ENCODE data around the gene USP20.

USP20 gene

GRCh38 chr9:129902740-129903134, 67.5 kb downstream of the USP20 start (continued):
- TF ChIP-seq ZNF133 (tag by site-specific recombination; IDR thresholded peaks at IDR 0.05): no peak

- Histone ChIP-seq H3K4me3 (ENCODE audit: low read depth, low read length) (no peak overlapping the region), H3K9me3 (ENCODE audit: control insufficient read depth, insufficient read depth, low read depth, low read length) (no peaks in the 10 kb centered on the region), H3K4me1 (ENCODE audit: control insufficient read depth, insufficient read depth, low read length) (no peaks in the 10 kb centered on the region), H3K36me3 (ENCODE audit: control insufficient read depth in 2 of 2, insufficient read depth in 1 of 2, low read length in 2 of 2) (peaks cover 3 to 44% of the 10 kb centered on the region in 2 experiments; a peak in 2 of 3 replicates), H3K27ac (ENCODE audit: extremely low read depth, low read depth, low read length) (no peak overlapping the region)
- ChIA-PET CTCF (interaction anchor here (0.6 to 0.7 kb wide), 2 partner anchors 95 to 1648 kb away, joined by 3 to 4 read pairs; no protein-coding TSS in a partner anchor), POLR2A (no interaction called here)
- no peak for TF ChIP-seq ZNF768 (tag by site-specific recombination; IDR thresholded peaks at IDR 0.05)
- peak; percentile 73 for TF ChIP-seq ZNF664 (tag by site-specific recombination; IDR thresholded peaks at IDR 0.05)
Observed at GRCh38 chr9:129904734-129905133, 69.5 kb downstream of the USP20 start.

DNA sequence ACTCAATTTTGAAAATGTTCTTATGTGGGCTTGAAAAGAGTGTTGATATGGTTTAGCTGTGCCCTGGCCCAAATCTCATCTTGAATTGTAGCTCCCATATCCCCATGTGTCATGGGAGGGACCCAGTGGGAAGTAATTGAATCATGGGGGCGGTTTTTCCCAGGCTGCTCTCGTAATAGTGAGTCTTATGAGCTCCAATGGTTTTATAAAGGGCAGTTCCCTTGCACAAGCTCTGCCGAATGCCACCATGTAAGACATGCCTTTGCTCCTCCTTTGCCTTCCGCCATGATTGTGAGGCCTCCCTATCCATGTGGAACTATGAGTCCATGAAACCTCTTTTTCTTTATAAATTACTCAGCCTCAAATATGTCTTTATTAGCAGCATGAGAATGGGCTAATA, 71.0 kb downstream of the USP20 start:
- Histone ChIP-seq H3K9me3 (ENCODE audit: control insufficient read depth, insufficient read depth, low read depth, low read length) (no peaks in the 10 kb centered on the region), H3K27ac (ENCODE audit: extremely low read depth, low read depth, low read length) (no peak overlapping the region), H3K36me3 (ENCODE audit: control insufficient read depth in 2 of 2, insufficient read depth in 1 of 2, low read length in 2 of 2) (peaks cover 3 to 34% of the 10 kb centered on the region in 2 experiments; a peak in 2 of 3 replicates), H3K4me3 (ENCODE audit: low read depth, low read length) (no peak overlapping the region), H3K4me1 (ENCODE audit: control insufficient read depth, insufficient read depth, low read length) (no peaks in the 10 kb centered on the region)
- no peak for TF ChIP-seq PBX3 (CRISPR knock-in tag; IDR thresholded peaks at IDR 0.05)
- no peak for TF ChIP-seq HOXA7 (CRISPR knock-in tag; IDR thresholded peaks at IDR 0.05; ENCODE audit: borderline replicate concordance)
- TF ChIP-seq ZBTB48 (tag by site-specific recombination; IDR thresholded peaks at IDR 0.05): no peak
- TF ChIP-seq ZXDB (tag by site-specific recombination; IDR thresholded peaks at IDR 0.05): no peak
- no peak for TF ChIP-seq SETDB1 (IDR thresholded peaks at IDR 0.05; ENCODE audit: insufficient read length, low read length)
- no peak for TF ChIP-seq ZNF701 (tag by site-specific recombination; IDR thresholded peaks at IDR 0.05)
- TF ChIP-seq ZNF76 (tag by site-specific recombination; IDR thresholded peaks at IDR 0.05; ENCODE audit: borderline replicate concordance, low read depth): no peak
- CTCF ChIA-PET: interaction anchor here (1.0 kb wide), 1 partner anchor 180 kb away, joined by 4 read pairs; no protein-coding TSS in a partner anchor
- POLR2A ChIA-PET: no interaction called here

DNA sequence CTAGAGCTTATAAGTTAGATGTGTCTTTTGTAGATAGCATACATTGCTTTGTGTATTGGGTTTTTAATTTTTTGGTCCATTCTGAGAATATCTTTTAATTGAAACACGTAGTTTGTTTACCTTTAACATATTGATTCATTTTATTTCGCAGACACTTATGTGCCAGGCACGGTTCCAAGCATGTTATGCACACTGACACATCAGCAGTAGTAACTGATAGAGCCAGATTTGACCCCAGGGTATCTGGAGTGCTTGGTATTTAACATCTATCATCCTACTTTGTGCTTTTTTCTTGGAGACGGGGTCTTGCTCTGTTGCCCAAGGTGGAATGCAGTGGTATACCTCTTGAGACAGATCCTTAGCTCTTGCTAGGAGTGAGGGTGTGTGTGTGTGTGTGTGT, 71.9 kb downstream of the USP20 start:
- TF ChIP-seq ZNF623 (tag by site-specific recombination; IDR thresholded peaks at IDR 0.05): no peak
- no peak for TF ChIP-seq ZNF645 (tag by site-specific recombination; IDR thresholded peaks at IDR 0.05)
- TF ChIP-seq ZNF114 (tag by site-specific recombination; IDR thresholded peaks at IDR 0.05): no peak
- no peak for TF ChIP-seq ZNF777 (tag by site-specific recombination; IDR thresholded peaks at IDR 0.05; ENCODE audit: borderline replicate concordance)
- TF ChIP-seq KLF8 (tag by site-specific recombination; IDR thresholded peaks at IDR 0.05): no peak
- TF ChIP-seq KLF16 (tag by site-specific recombination; IDR thresholded peaks at IDR 0.05): no peak
- no peak for TF ChIP-seq KLF9 (tag by site-specific recombination; IDR thresholded peaks at IDR 0.05; ENCODE audit: low read depth)
- TF ChIP-seq ZNF146 (tag by site-specific recombination; IDR thresholded peaks at IDR 0.05): no peak
- no peak for TF ChIP-seq ZNF266 (tag by site-specific recombination; IDR thresholded peaks at IDR 0.05; ENCODE audit: low read depth)
- TF ChIP-seq ZNF202 (tag by site-specific recombination; IDR thresholded peaks at IDR 0.05; ENCODE audit: borderline replicate concordance): no peak
- TF ChIP-seq ZNF121 (tag by site-specific recombination; IDR thresholded peaks at IDR 0.05): no peak
- TF ChIP-seq, protein P1, sequence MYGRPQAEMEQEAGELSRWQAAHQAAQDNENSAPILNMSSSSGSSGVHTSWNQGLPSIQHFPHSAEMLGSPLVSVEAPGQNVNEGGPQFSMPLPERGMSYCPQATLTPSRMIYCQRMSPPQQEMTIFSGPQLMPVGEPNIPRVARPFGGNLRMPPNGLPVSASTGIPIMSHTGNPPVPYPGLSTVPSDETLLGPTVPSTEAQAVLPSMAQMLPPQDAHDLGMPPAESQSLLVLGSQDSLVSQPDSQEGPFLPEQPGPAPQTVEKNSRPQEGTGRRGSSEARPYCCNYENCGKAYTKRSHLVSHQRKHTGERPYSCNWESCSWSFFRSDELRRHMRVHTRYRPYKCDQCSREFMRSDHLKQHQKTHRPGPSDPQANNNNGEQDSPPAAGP (tag by site-specific recombination; IDR thresholded peaks at IDR 0.05): no peak
- TF ChIP-seq ZNF549 (tag by site-specific recombination; IDR thresholded peaks at IDR 0.05): no peak
- CTCF ChIA-PET: interaction anchor here (0.7 to 1.0 kb wide), 2 partner anchors 181 to 263 kb away, joined by 4 read pairs; no protein-coding TSS in a partner anchor
- Histone ChIP-seq H3K4me3 (ENCODE audit: low read depth, low read length) (no peak overlapping the region), H3K36me3 (ENCODE audit: control insufficient read depth in 2 of 2, insufficient read depth in 1 of 2, low read length in 2 of 2) (peaks cover 3 to 29% of the 10 kb centered on the region in 2 experiments; a peak in 2 of 3 replicates), H3K4me1 (ENCODE audit: control insufficient read depth, insufficient read depth, low read length) (no peaks in the 10 kb centered on the region), H3K27ac (ENCODE audit: extremely low read depth, low read depth, low read length) (no peak overlapping the region), H3K9me3 (ENCODE audit: control insufficient read depth, insufficient read depth, low read depth, low read length) (no peaks in the 10 kb centered on the region)
- POLR2A ChIA-PET: no interaction called here

Measured in HEK293 (cell line).